PFSK-1 (cell line): ENCODE data around the gene RAE1.

Experiments
- POLR2AphosphoS5 ChIP-seq: IDR thresholded peaks from 2 replicates; pipeline ENCODE4 v1.6.1; 2012; ENCODE audit warnings: low read depth, mild to moderate bottlenecking, control low read depth, low read length, moderate library complexity
- SIN3A ChIP-seq: IDR thresholded peaks from 2 replicates; pipeline ENCODE4 v1.6.1; 2012; ENCODE audit warnings: mild to moderate bottlenecking, low read length, moderate library complexity, borderline replicate concordance; ENCODE audit not compliant: insufficient read depth
- TAF1 ChIP-seq: IDR thresholded peaks from 2 replicates; pipeline ENCODE4 v1.6.1; 2012; ENCODE audit warnings: low read length, control low read depth, borderline replicate concordance; ENCODE audit not compliant: insufficient read depth
- TF ChIP-seq, protein P1 (sequence below), 2 experiments: IDR thresholded peaks; 2 replicates each; pipeline versions ENCODE4 v1.6.1 to v1.8.0; 2011 to 2012; ENCODE audit warnings: low read depth in 2 of 2, low read length in 2 of 2, control low read depth in 1 of 2, inconsistent platforms in 1 of 2, mild to moderate bottlenecking in 1 of 2, moderate library complexity in 1 of 2; ENCODE audit not compliant: insufficient read depth in 1 of 2

DNA sequence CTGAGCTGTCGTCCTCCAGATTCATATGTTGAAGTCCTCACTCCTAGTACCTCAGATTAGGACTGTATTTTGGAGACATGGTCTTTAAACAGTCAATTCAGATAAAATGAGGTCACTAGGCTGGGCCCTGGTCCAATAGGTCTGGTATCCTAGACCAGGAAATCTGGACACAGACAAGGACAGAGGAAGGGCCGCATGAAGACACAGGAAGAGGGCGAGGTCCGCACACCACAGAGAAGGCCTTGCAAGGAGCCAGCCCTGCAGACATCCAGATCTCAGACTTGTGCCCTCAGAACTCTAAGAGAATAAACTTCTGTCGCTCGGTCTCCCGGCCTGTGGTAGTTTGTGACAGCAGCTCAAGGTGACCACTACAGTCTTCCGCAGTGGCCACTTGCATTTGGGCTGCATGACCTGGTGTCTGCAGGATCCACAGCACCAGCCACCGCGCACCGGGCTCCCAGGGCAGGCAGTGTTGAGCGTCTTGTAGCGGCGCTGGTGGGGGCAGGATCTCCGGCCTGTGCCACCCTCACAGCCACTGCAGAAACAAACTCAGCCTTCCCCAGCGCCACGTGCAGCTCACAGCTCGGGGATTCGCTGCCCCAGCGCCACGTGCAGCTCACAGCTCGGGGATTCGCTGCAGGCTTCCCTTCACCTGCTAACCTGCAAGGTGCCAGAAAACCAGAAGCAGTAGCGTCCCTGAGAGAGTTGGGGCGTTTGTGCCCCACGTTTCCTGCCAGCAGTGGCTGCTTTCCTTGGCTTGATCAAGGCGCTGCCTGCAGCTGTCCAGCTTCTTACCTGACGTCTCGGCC, 34.1 kb downstream of the RAE1 start:
- TF ChIP-seq, protein P1, sequence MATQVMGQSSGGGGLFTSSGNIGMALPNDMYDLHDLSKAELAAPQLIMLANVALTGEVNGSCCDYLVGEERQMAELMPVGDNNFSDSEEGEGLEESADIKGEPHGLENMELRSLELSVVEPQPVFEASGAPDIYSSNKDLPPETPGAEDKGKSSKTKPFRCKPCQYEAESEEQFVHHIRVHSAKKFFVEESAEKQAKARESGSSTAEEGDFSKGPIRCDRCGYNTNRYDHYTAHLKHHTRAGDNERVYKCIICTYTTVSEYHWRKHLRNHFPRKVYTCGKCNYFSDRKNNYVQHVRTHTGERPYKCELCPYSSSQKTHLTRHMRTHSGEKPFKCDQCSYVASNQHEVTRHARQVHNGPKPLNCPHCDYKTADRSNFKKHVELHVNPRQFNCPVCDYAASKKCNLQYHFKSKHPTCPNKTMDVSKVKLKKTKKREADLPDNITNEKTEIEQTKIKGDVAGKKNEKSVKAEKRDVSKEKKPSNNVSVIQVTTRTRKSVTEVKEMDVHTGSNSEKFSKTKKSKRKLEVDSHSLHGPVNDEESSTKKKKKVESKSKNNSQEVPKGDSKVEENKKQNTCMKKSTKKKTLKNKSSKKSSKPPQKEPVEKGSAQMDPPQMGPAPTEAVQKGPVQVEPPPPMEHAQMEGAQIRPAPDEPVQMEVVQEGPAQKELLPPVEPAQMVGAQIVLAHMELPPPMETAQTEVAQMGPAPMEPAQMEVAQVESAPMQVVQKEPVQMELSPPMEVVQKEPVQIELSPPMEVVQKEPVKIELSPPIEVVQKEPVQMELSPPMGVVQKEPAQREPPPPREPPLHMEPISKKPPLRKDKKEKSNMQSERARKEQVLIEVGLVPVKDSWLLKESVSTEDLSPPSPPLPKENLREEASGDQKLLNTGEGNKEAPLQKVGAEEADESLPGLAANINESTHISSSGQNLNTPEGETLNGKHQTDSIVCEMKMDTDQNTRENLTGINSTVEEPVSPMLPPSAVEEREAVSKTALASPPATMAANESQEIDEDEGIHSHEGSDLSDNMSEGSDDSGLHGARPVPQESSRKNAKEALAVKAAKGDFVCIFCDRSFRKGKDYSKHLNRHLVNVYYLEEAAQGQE (IDR thresholded peaks at IDR 0.05; ENCODE audit: insufficient read depth in 1 of 2, low read depth in 2 of 2, low read length in 2 of 2): no peak
- TF ChIP-seq POLR2AphosphoS5 (no peak), SIN3A (no peak), TAF1 (no peak)
